HG02763 (cell line): ENCODE data around the gene NVL.

ENCODE experiments used
- ATAC-seq: cut with Tn5 transposase; IDR thresholded peaks from one replicate; pipeline ENCODE4 v1.9.1; 2021; ENCODE audit warnings: mild to moderate bottlenecking, moderate library complexity; ENCODE audit not compliant: unreplicated experiment

The NVL gene

GRCh38 chr1:224289396-224289795, 40.6 kb downstream of the NVL start:
- no peak for ATAC-seq

GRCh38 chr1:224287714-224288113, 42.3 kb downstream of the NVL start:
- ATAC-seq = no peak

- no peak for ATAC-seq
These were observed 47.8 kb downstream of the NVL start for GRCh38 chr1:224282140-224282539.

GRCh38 chr1:224276771-224277487, 53.0 kb downstream of the NVL start:
- no peak for ATAC-seq

- ATAC-seq = no peak
These were observed 54.9 kb downstream of the NVL start for GRCh38 chr1:224274970-224275626.

GRCh38 chr1:224273641-224274040, 56.3 kb downstream of the NVL start:
- ATAC-seq = no peak

- ATAC-seq = no peak
These were observed 58.9 kb downstream of the NVL start for GRCh38 chr1:224271106-224271505.

- no peak for ATAC-seq
These were observed 62.0 kb downstream of the NVL start for GRCh38 chr1:224267925-224268324.

GRCh38 chr1:224266915-224267856, 62.8 kb downstream of the NVL start:
- no peak for ATAC-seq

GRCh38 chr1:224266105-224266914, 63.7 kb downstream of the NVL start:
- ATAC-seq = no peak

- ATAC-seq = no peak
These were observed 65.7 kb downstream of the NVL start for GRCh38 chr1:224264321-224264720.

- no peak for ATAC-seq
These were observed 67.5 kb downstream of the NVL start for GRCh38 chr1:224262373-224263054.

- no peak for ATAC-seq
These were observed 70.0 kb downstream of the NVL start for GRCh38 chr1:224259986-224260385.

- no peak for ATAC-seq
These were observed 71.6 kb downstream of the NVL start for GRCh38 chr1:224258351-224258750.

GRCh38 chr1:224256640-224257039, 73.3 kb downstream of the NVL start:
- no peak for ATAC-seq

GRCh38 chr1:224253721-224254120, 76.3 kb downstream of the NVL start:
- no peak for ATAC-seq

- ATAC-seq = no peak
These were observed 77.5 kb downstream of the NVL start for GRCh38 chr1:224252479-224252878.

- ATAC-seq = no peak
These were observed 78.2 kb downstream of the NVL start for GRCh38 chr1:224251741-224252146.

- no peak for ATAC-seq
These were observed 84.8 kb downstream of the NVL start for GRCh38 chr1:224245188-224245587.

GRCh38 chr1:224238756-224239155, 91.2 kb downstream of the NVL start:
- no peak for ATAC-seq
